ENCODE measurements around the gene CHCHD3.
"Not testable (repeated sequence)": the region's sequence is repeated elsewhere in the genome, so short reads cannot be mapped to it uniquely, and the experiment has no call there.

The CHCHD3 gene

DNA sequence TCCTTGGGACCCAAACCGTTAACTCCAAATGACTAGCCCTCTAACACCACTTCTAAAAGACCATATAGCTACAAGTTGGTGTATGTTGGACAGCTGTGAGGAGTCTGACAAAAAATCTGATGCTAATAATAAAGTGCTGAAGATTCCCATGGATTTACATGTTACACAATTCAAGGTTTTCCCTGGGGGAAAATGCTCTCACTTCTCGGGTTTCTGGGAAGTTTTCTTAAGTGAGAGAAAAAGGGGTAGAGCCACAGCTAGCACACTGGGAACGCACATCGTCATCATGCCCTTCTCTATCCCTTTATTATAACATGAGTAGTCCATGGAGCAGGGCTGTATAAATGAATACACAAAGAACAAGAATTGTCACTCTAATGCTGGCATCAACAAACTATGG is 162.1 kb downstream of the CHCHD3 start:
- Mint-ChIP-seq H3K27me3 (no peaks in the 10 kb centered on the region), H3K27ac (no peak overlapping the region), H3K4me3 (no peak overlapping the region), H3K4me1 (no peaks in the 10 kb centered on the region), H3K9me3 (no peaks in the 10 kb centered on the region), H3K36me3 (peaks cover 2% of the 10 kb centered on the region)
- CTCF ChIA-PET, result no interaction called here
- DNase-seq, result no peak

DNA sequence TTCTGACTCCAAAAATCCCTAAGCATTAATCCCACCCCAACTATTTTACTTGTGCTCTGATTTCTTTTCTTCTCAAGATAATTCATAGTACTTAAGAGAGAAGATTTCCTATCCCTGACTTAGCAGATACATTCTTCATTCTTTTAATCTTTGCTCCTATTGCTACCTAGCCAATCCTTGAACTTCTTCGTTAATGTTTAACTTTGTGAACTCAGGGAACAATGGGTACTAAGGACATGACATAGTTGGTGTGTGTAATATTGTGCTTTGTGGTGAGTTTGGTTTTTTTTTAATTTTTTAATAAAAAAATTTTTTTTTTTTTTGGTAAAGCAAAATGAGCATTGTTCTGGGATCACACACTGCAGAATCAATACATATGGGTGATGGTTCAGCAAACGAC is 166.2 kb downstream of the CHCHD3 start:
- Mint-ChIP-seq H3K27me3 (no peaks in the 10 kb centered on the region), H3K9me3 (no peaks in the 10 kb centered on the region), H3K36me3 (peaks cover 11% of the 10 kb centered on the region), H3K27ac (no peak overlapping the region), H3K4me1 (no peaks in the 10 kb centered on the region), H3K4me3 (no peak overlapping the region)
- CTCF ChIA-PET, result no interaction called here
- no peak for DNase-seq

DNA sequence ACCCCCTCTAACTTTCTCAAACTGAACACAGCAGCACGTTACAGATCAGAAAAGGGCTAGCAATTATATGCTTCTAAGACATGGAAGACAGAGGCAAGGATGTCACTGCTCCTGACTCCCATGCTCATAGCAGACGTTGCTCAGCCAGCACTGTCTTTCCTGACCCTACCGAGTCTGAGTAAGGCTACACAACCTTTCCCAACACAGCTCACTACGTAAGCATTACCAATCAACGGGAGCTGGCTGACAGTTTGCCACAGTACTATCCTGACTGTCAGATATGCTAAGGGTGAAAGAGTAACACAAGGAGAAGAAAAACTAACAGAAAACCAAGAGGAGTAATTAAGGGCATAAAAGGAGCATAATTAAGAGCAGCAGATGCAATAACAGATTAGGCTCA is 171.2 kb downstream of the CHCHD3 start:
- no peak for DNase-seq
- no peaks in the 10 kb centered on the region for H3K4me1 Mint-ChIP-seq
- H3K27me3 Mint-ChIP-seq, result no peaks in the 10 kb centered on the region
- H3K9me3 Mint-ChIP-seq, result no peaks in the 10 kb centered on the region
- no peak overlapping the region for H3K27ac Mint-ChIP-seq
- CTCF ChIA-PET, result no interaction called here
- H3K4me3 Mint-ChIP-seq, result no peak overlapping the region
- peaks cover 14% of the 10 kb centered on the region for H3K36me3 Mint-ChIP-seq

DNA sequence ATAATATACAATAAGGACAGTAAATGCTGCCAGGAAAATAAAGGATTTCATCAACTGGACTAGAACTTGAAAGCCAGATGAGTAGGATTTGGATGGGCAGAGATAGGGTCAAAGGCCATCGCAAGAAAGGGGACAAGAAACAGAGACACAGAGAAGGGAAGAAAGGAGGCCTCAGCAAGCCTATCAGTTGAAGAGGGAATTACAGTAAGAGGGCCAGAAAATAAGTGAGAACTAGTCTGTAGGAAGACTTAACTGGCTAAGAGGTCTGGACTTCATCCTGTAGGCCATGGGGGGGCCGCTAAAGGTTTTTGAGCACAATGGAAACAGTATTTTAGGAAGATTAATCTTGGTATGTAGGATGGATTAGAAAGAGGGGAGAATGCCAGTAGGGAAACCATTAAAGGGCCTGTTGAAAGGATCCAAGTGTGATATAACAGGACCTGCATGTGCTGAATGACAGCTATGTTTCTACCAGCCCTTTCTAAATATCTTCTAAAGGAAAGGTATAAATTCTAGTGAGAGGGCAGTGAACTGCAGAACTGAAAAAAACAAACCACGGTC is 174.4 kb downstream of the CHCHD3 start:
- no peak for DNase-seq
- Mint-ChIP-seq H3K9me3 (peaks cover 2% of the 10 kb centered on the region), H3K27me3 (no peaks in the 10 kb centered on the region), H3K27ac (no peak overlapping the region), H3K4me1 (no peaks in the 10 kb centered on the region), H3K4me3 (no peak overlapping the region), H3K36me3 (peaks cover 15% of the 10 kb centered on the region)
- CTCF ChIA-PET, result no interaction called here

DNA sequence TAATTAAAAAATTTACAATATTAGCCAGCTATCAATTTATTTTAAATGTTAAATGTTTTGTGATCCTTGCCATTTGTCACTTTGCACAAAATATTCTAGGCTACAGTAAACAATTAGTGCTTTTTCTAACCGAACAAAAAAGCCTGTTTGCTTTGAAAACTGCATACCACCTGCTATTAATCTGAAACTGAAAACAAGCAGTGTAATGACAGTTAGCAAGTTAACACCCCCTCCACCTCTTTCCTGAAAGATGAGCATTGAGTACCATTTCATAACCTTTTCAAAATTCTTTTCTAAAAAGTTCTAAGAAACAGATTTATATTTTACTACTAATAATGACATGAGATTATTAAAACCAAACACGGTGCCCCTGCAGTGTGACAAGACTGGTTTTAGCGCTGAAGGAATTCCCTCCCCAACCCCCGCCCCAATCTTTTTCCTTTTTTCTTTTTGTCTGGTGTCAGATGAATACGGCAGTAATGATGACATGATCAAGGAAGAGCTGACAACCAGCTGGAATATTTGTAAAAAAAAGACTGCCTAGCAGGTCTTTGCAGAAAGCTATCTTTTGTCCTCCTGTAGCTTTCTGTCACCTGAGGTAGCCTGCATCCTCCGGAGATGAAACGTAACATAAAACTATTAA is 175.6 kb downstream of the CHCHD3 start:
- no peak overlapping the region for H3K27ac Mint-ChIP-seq
- CTCF ChIA-PET, result no interaction called here
- H3K27me3 Mint-ChIP-seq, result no peaks in the 10 kb centered on the region
- peaks cover 12% of the 10 kb centered on the region for H3K36me3 Mint-ChIP-seq
- no peak for DNase-seq
- H3K9me3 Mint-ChIP-seq, result peaks cover 2% of the 10 kb centered on the region
- no peak overlapping the region for H3K4me3 Mint-ChIP-seq
- no peaks in the 10 kb centered on the region for H3K4me1 Mint-ChIP-seq

- peaks cover 12% of the 10 kb centered on the region for H3K36me3 Mint-ChIP-seq
- DNase-seq, CTCF ChIA-PET, H3K4me3 Mint-ChIP-seq, H3K4me1 Mint-ChIP-seq, H3K27me3 Mint-ChIP-seq, H3K27ac Mint-ChIP-seq, H3K9me3 Mint-ChIP-seq: not testable (repeated sequence)
These were observed 176.8 kb downstream of the CHCHD3 start for GRCh38 chr7:132905136-132905535.

DNA sequence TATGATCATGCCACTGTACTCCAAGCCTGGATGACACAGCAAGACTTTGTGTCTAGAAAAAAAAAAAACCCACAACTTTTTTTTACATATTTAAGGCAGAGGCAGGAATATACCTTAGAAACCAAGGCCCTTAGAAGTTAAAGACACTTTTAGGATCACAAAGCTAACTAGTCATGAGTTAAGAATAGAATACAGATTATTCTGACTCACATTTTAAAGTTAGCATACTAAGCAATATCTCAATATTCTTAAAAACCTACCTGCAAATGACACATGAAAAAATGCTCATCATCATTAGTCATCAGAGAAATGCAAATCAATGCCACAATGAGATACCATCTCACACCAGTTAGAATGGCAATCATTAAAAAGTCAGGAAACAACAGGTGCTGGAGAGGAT is 177.7 kb downstream of the CHCHD3 start:
- Mint-ChIP-seq H3K27me3 (no peaks in the 10 kb centered on the region), H3K9me3 (peaks cover 2% of the 10 kb centered on the region), H3K27ac (no peak overlapping the region), H3K4me3 (no peak overlapping the region), H3K36me3 (peaks cover 13% of the 10 kb centered on the region), H3K4me1 (no peaks in the 10 kb centered on the region)
- no peak for DNase-seq
- CTCF ChIA-PET, result no interaction called here

GRCh38 chr7:132902294-132902693 is 179.6 kb downstream of the CHCHD3 start:
- H3K4me1 Mint-ChIP-seq, H3K27me3 Mint-ChIP-seq, H3K27ac Mint-ChIP-seq, DNase-seq, CTCF ChIA-PET, H3K4me3 Mint-ChIP-seq, H3K9me3 Mint-ChIP-seq: not testable (repeated sequence)
- peaks cover 11% of the 10 kb centered on the region for H3K36me3 Mint-ChIP-seq

- H3K27me3 Mint-ChIP-seq, result no peaks in the 10 kb centered on the region
- DNase-seq, result no peak
- H3K4me1 Mint-ChIP-seq, result no peaks in the 10 kb centered on the region
- H3K36me3 Mint-ChIP-seq, result peaks cover 11% of the 10 kb centered on the region
- no peak overlapping the region for H3K4me3 Mint-ChIP-seq
- peaks cover 2% of the 10 kb centered on the region for H3K9me3 Mint-ChIP-seq
- no peak overlapping the region for H3K27ac Mint-ChIP-seq
- CTCF ChIA-PET, result no interaction called here
These were observed 180.6 kb downstream of the CHCHD3 start for GRCh38 chr7:132901241-132901640.

- H3K27ac Mint-ChIP-seq, result no peak overlapping the region
- peaks cover 16% of the 10 kb centered on the region for H3K36me3 Mint-ChIP-seq
- H3K4me3 Mint-ChIP-seq, result no peak overlapping the region
- no peaks in the 10 kb centered on the region for H3K27me3 Mint-ChIP-seq
- DNase-seq, result no peak
- peaks cover 5% of the 10 kb centered on the region for H3K9me3 Mint-ChIP-seq
- CTCF ChIA-PET, result no interaction called here
- H3K4me1 Mint-ChIP-seq, result no peaks in the 10 kb centered on the region
These were observed 182.1 kb downstream of the CHCHD3 start for GRCh38 chr7:132899833-132900232.

DNA sequence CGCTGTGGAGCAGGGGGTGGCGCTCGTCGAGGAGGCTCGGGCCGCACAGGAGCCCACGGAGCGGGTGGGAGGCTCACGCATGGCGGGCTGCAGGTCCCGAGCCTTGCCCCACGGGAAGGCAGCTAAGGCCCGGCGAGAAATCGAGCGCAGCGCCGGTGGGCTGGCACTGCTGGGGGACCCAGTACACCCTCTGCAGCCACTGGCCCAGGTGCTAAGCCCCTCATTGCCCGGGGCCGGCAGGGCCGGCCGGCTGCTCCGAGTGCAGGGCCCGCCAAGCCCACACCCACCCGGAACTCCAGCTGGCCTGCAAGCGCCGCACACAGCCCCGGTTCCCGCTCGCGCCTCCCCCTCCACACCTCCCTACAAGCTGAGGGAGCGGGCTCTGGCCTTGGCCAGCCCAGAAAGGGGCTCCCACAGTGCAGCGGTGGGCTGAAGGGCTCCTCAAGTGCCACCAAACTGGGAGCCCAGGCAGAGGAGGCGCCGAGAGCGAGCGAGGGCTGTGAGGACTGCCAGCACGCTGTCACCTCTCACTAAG is 183.2 kb downstream of the CHCHD3 start:
- CTCF ChIA-PET, H3K9me3 Mint-ChIP-seq, H3K4me1 Mint-ChIP-seq, DNase-seq, H3K4me3 Mint-ChIP-seq, H3K27me3 Mint-ChIP-seq, H3K27ac Mint-ChIP-seq: not testable (repeated sequence)
- peaks cover 12% of the 10 kb centered on the region for H3K36me3 Mint-ChIP-seq

DNA sequence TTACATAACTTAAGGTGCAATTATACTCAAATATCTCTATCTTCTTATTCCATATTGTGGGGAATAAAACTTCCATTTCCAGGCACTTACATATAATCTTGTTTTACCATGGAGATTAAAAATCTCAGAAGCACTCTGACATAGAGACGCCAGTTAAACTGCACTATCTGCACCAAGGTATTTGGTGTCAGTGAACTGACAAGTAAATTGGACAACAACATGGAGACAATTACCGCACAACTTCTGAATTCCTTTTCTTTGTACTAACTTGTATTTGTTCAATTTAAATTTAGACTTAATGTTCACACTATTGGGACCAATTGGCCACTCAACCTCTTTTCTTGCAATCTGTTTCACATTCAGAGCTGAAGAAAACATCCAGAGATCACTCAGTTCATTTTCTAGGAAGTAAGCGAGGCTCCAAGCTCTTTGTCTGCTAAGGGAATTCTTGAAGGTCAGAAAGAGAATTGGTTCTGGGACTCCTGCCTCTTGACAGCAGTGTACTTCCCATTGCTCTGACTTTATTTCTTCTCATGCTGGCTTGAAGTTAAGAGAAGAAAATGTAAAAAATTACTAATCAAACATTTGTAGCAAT is 184.7 kb downstream of the CHCHD3 start:
- CTCF ChIA-PET, result no interaction called here
- DNase-seq, result no peak
- Mint-ChIP-seq H3K4me3 (no peak overlapping the region), H3K27ac (no peak overlapping the region), H3K27me3 (no peaks in the 10 kb centered on the region), H3K4me1 (no peaks in the 10 kb centered on the region), H3K9me3 (peaks cover 7% of the 10 kb centered on the region), H3K36me3 (peaks cover 11% of the 10 kb centered on the region)

GRCh38 chr7:132895231-132895630 is 186.7 kb downstream of the CHCHD3 start:
- peaks cover 10% of the 10 kb centered on the region for H3K9me3 Mint-ChIP-seq
- CTCF ChIA-PET, result interaction anchor here (0.7 kb wide), 1 partner anchor 242 kb away, joined by 3 read pairs; no protein-coding TSS in a partner anchor
- no peak overlapping the region for H3K27ac Mint-ChIP-seq
- DNase-seq, result no peak
- H3K4me1 Mint-ChIP-seq, result no peaks in the 10 kb centered on the region
- peaks cover 12% of the 10 kb centered on the region for H3K36me3 Mint-ChIP-seq
- H3K27me3 Mint-ChIP-seq, result no peaks in the 10 kb centered on the region
- no peak overlapping the region for H3K4me3 Mint-ChIP-seq

DNA sequence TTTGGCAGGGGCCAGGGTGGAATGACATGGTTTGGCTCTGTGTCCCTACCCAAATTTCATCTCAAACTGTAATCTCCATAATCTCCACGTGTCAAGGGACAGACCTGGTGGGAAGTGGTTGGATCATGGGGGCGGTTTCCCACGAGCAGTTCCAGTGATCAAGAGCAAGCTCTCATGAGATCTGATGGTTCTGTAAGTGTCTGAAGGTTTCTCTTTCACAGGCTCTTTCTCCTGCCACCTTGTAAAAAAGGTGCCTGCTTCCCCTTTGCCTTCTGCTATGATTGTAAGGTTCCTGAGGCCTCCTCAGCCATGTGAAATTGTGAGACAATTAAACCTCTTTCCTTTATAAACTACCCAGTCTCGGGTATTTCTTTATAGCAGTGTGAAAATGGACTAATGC is 188.3 kb downstream of the CHCHD3 start:
- H3K27me3 Mint-ChIP-seq, result no peaks in the 10 kb centered on the region
- H3K36me3 Mint-ChIP-seq, result peaks cover 10% of the 10 kb centered on the region
- H3K9me3 Mint-ChIP-seq, result peaks cover 10% of the 10 kb centered on the region
- no peak overlapping the region for H3K4me3 Mint-ChIP-seq
- no peak overlapping the region for H3K27ac Mint-ChIP-seq
- H3K4me1 Mint-ChIP-seq, result no peaks in the 10 kb centered on the region
- CTCF ChIA-PET, result no interaction called here
- DNase-seq, result no peak

GRCh38 chr7:132892744-132893143 is 189.1 kb downstream of the CHCHD3 start:
- H3K27me3 Mint-ChIP-seq, H3K4me3 Mint-ChIP-seq, H3K27ac Mint-ChIP-seq, DNase-seq, CTCF ChIA-PET, H3K4me1 Mint-ChIP-seq: not testable (repeated sequence)
- H3K36me3 Mint-ChIP-seq, result peaks cover 10% of the 10 kb centered on the region
- peaks cover 10% of the 10 kb centered on the region for H3K9me3 Mint-ChIP-seq
